MM.1S (cell line): ENCODE results near the gene DDX56.

ENCODE experiments used
- DNase-seq: peaks from one replicate; pipeline ENCODE4 v3.0.0-alpha.2; 2015
- H2AFZ ChIP-seq: fragments of 300-600 bp; sonication (generic); 2 replicates; pipeline ENCODE4 v1.6.0; 2016; ENCODE audit warnings: antibody characterized with exemption, low read length
- H3F3A ChIP-seq: fragments of 300-600 bp; sonication (generic); 2 replicates; pipeline ENCODE4 v1.6.1; 2016; ENCODE audit warnings: mild to moderate bottlenecking, antibody characterized with exemption, low read length, moderate library complexity, mixed read lengths; ENCODE audit not compliant: insufficient read depth
- H3K27ac ChIP-seq: fragments of 300-600 bp; sonication (generic); 2 replicates; pipeline ENCODE4 v1.5.1; 2016; ENCODE audit warnings: mild to moderate bottlenecking, low read length
- H3K27me3 ChIP-seq: fragments of 300-600 bp; sonication (generic); replicated peaks from 2 replicates; pipeline ENCODE4 v1.6.0; 2016; ENCODE audit warnings: low read length; ENCODE audit not compliant: insufficient read depth
- H3K36me3 ChIP-seq: fragments of 300-600 bp; sonication (generic); replicated peaks from 2 replicates; pipeline ENCODE4 v1.6.1; 2016; ENCODE audit warnings: mild to moderate bottlenecking, low read length, mixed read lengths; ENCODE audit not compliant: insufficient read depth
- H3K4me1 ChIP-seq: fragments of 300-600 bp; sonication (generic); 2 replicates; pipeline ENCODE4 v1.6.1; 2016; ENCODE audit warnings: low read length, mixed read lengths
- H3K4me2 ChIP-seq: fragments of 300-600 bp; sonication (generic); 2 replicates; pipeline ENCODE4 v1.6.0; 2016; ENCODE audit warnings: low read depth, low read length
- H3K4me3 ChIP-seq: fragments of 300-600 bp; sonication (generic); 2 replicates; pipeline ENCODE4 v1.5.1; 2016; ENCODE audit warnings: low read length, mixed read lengths
- H3K79me2 ChIP-seq: fragments of 300-600 bp; sonication (generic); 2 replicates; pipeline ENCODE4 v1.6.1; 2016; ENCODE audit warnings: mixed run types, low read length, mixed read lengths
- H3K9ac ChIP-seq: fragments of 300-600 bp; sonication (generic); 2 replicates; pipeline ENCODE4 v1.6.1; 2016; ENCODE audit warnings: low read length, mixed read lengths
- H3K9me2 ChIP-seq: fragments of 300-600 bp; sonication (generic); replicated peaks from 2 replicates; pipeline ENCODE4 v1.6.1; 2016; ENCODE audit warnings: mild to moderate bottlenecking, low read length, mixed read lengths; ENCODE audit not compliant: insufficient read depth
- H3K9me3 ChIP-seq: fragments of 300-600 bp; sonication (generic); replicated peaks from 2 replicates; pipeline ENCODE4 v1.6.1; 2016; ENCODE audit warnings: mild to moderate bottlenecking, low read length, mixed read lengths; ENCODE audit not compliant: insufficient read depth
- H4K20me1 ChIP-seq: fragments of 300-600 bp; sonication (generic); 2 replicates; pipeline ENCODE4 v1.6.1; 2016; ENCODE audit warnings: mild to moderate bottlenecking, low read length, moderate library complexity, mixed read lengths; ENCODE audit not compliant: insufficient read depth
- CTCF ChIP-seq: fragments of 300-600 bp; sonication (generic); IDR thresholded peaks from 2 replicates; pipeline ENCODE4 v1.5.1; 2016; ENCODE audit warnings: antibody characterized with exemption, low read length, mixed read lengths
- EZH2 ChIP-seq: fragments of 300-600 bp; sonication (generic); optimal IDR thresholded peaks from 2 replicates; pipeline ENCODE3; 2017; ENCODE audit warnings: low read depth, mild to moderate bottlenecking, antibody characterized with exemption, low read length, mixed read lengths
- EZH2phosphoT487 ChIP-seq: fragments of 300-600 bp; sonication (generic); IDR thresholded peaks from 2 replicates; pipeline ENCODE4 v1.6.1; 2018; ENCODE audit warnings: antibody characterized with exemption, low read length

Gene DDX56

GRCh38 chr7:44595934-44596635 is 22.4 kb upstream of the DDX56 start:
- H3K4me2 ChIP-seq, result no peak overlapping the region
- H3K4me3 ChIP-seq, result no peak overlapping the region
- 0 out of 2 replicates have a peak overlapping the region, but pooled peaks have one; percentile 33 for H2AFZ ChIP-seq
- H3K27me3 ChIP-seq, result no peaks in the 10 kb centered on the region
- no peaks in the 10 kb centered on the region for H3K4me1 ChIP-seq
- TF ChIP-seq CTCF (no peak), EZH2 (no peak), EZH2phosphoT487 (no peak)
- H3K79me2 ChIP-seq, result no peaks in the 10 kb centered on the region
- no peaks in the 10 kb centered on the region for H3K9me2 ChIP-seq
- H3F3A ChIP-seq, result no peaks in the 10 kb centered on the region
- H3K36me3 ChIP-seq, result no peaks in the 10 kb centered on the region
- DNase-seq, result no peak
- no peak overlapping the region for H3K27ac ChIP-seq
- H3K9me3 ChIP-seq, result no peaks in the 10 kb centered on the region
- H3K9ac ChIP-seq, result no peak overlapping the region
- no peaks in the 10 kb centered on the region for H4K20me1 ChIP-seq

- no peaks in the 10 kb centered on the region for H3K27me3 ChIP-seq
- H3F3A ChIP-seq, result no peaks in the 10 kb centered on the region
- no peak overlapping the region for H3K27ac ChIP-seq
- H3K4me3 ChIP-seq, result no peak overlapping the region
- no peak overlapping the region for H2AFZ ChIP-seq
- TF ChIP-seq EZH2 (no peak), EZH2phosphoT487 (no peak), CTCF (no peak)
- H3K4me2 ChIP-seq, result no peak overlapping the region
- H3K4me1 ChIP-seq, result 0 out of 2 replicates have a peak, but pooled peaks cover 3% of the 10 kb centered on the region
- no peaks in the 10 kb centered on the region for H3K9me3 ChIP-seq
- H3K36me3 ChIP-seq, result no peaks in the 10 kb centered on the region
- H3K9ac ChIP-seq, result no peak overlapping the region
- H3K9me2 ChIP-seq, result no peaks in the 10 kb centered on the region
- no peaks in the 10 kb centered on the region for H4K20me1 ChIP-seq
- no peaks in the 10 kb centered on the region for H3K79me2 ChIP-seq
- no peak for DNase-seq
Observed at GRCh38 chr7:44590910-44591309, 17.2 kb upstream of the DDX56 start.

- Histone ChIP-seq H3K4me3 (no peak overlapping the region), H4K20me1 (no peaks in the 10 kb centered on the region), H3F3A (peaks cover under 1% of the 10 kb centered on the region; the same call in 1 of the 2 replicates), H3K36me3 (no peaks in the 10 kb centered on the region), H3K9me2 (no peaks in the 10 kb centered on the region), H3K27me3 (no peaks in the 10 kb centered on the region), H3K9ac (no peak overlapping the region), H3K27ac (no peak overlapping the region), H3K4me2 (0 out of 2 replicates have a peak overlapping the region, but pooled peaks have one; percentile 20), H2AFZ (no peak overlapping the region), H3K9me3 (no peaks in the 10 kb centered on the region), H3K4me1 (peaks cover 5% of the 10 kb centered on the region; the same call in 1 of the 2 replicates), H3K79me2 (no peaks in the 10 kb centered on the region)
- DNase-seq, result peak; percentile 74
- peak; percentile 76 for TF ChIP-seq CTCF
- TF ChIP-seq EZH2phosphoT487, result no peak
Observed at GRCh38 chr7:44587843-44588711, 14.4 kb upstream of the DDX56 start.
